ENCODE results near the gene PRR29.
"Not testable (repeated sequence)": the region's sequence is repeated elsewhere in the genome, so short reads cannot be mapped to it uniquely, and the experiment has no call there.

Gene PRR29

DNA sequence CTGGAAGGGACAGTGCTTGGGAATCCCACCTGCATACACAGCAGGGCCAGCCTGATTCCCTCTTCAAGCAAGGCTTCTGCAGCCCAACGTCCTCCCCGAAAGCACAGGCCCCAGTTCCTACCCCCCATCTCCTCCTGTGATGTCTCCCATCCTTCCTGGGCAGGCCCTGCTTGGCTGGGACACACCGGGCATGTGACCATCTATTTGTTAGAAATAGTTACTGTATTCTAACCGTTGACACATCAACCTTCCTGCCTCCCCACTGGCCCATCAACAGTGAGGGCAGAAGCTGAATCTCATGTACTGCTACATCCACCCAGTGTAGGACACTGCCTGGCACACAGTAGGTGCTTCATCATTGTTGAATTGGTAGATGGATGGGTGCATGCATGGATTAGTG, 10.7 kb downstream of the PRR29 start:
- Histone ChIP-seq H3K9ac (ENCODE audit: low read length) (peak overlapping the region; percentile 7), H3K4me3 (ENCODE audit: low read length) (no peak overlapping the region), H3K36me3 (ENCODE audit: control insufficient read depth, insufficient read depth, low read length) (no peaks in the 10 kb centered on the region), H3K4me1 (ENCODE audit: control insufficient read depth, insufficient read depth, low read length) (peaks cover 58% of the 10 kb centered on the region), H3K9me3 (ENCODE audit: control insufficient read depth, low read length) (no peaks in the 10 kb centered on the region), H3K27me3 (ENCODE audit: control insufficient read depth, insufficient read depth, low read length) (peaks cover 3% of the 10 kb centered on the region)

DNA sequence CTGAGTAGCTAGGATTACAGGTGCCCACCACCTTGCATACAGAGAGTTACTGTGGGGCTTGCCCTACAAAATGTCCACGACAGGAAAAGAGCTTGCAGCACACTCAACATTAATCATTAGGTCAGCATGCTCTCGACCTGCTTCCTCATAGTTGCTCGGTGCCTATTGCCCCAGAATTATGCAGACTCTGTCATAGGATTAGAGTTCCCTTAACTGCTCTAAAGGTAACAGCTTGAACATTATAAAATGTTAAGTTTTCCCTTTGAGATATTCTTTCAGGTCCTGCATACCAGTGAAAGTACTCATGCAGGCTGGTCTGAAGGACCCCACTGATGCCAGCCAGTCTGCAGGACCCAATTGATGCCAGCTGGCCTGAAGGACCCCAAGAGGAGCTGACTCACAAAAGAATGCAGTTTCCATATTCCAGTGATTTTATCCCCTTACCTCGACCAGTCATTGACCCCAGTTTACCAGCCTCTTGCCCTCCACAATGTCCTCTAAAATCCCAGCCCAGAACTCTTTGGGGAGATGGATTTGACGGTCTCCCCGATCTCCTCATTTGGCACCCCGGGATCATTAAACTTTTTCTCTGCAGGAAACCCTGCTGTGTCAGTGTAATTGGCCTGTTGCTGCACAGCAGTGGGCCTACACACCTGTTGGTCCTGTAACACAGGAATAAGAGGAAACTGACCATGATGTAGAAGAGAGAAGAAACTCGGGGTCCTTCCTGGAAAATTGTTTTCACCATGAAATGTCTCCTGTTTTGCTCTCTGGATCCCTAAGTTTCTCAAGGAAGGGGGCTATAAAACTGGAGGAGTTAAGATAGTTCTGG, 11.6 kb downstream of the PRR29 start:
- no peak overlapping the region for H3K9ac ChIP-seq (ENCODE audit: low read length)
- peaks cover 54% of the 10 kb centered on the region for H3K4me1 ChIP-seq (ENCODE audit: control insufficient read depth, insufficient read depth, low read length)
- no peak overlapping the region for H3K4me3 ChIP-seq (ENCODE audit: low read length)
- H3K27me3 ChIP-seq (ENCODE audit: control insufficient read depth, insufficient read depth, low read length): no peaks in the 10 kb centered on the region
- no peaks in the 10 kb centered on the region for H3K9me3 ChIP-seq (ENCODE audit: control insufficient read depth, low read length)
- H3K36me3 ChIP-seq (ENCODE audit: control insufficient read depth, insufficient read depth, low read length): no peaks in the 10 kb centered on the region

DNA sequence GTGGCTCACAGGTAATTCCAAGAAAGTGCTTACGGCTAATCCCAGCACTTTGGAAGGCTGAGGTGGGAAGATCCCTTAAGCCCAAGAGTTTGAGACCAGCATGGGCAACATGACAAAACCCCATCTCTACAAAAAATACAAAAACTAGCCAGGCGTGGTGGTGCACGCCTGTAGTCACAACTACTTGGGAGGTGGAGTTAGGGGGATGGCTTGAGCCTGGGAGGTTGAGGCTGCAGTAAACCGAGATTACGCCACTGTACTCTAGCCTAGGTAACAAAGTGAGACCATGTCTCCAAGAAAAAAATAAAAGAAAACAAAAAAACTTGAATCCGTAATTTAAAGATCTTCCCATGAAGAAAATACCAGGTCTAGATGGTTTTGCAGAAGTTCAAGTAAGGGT, 17.3 kb downstream of the PRR29 start:
- Histone ChIP-seq H3K9me3 (ENCODE audit: control insufficient read depth, low read length) (no peaks in the 10 kb centered on the region), H3K4me1 (ENCODE audit: control insufficient read depth, insufficient read depth, low read length) (peaks cover 8% of the 10 kb centered on the region), H3K9ac (ENCODE audit: low read length) (no peak overlapping the region), H3K27me3 (ENCODE audit: control insufficient read depth, insufficient read depth, low read length) (no peaks in the 10 kb centered on the region), H3K36me3 (ENCODE audit: control insufficient read depth, insufficient read depth, low read length) (no peaks in the 10 kb centered on the region), H3K4me3 (ENCODE audit: low read length) (no peak overlapping the region)

DNA sequence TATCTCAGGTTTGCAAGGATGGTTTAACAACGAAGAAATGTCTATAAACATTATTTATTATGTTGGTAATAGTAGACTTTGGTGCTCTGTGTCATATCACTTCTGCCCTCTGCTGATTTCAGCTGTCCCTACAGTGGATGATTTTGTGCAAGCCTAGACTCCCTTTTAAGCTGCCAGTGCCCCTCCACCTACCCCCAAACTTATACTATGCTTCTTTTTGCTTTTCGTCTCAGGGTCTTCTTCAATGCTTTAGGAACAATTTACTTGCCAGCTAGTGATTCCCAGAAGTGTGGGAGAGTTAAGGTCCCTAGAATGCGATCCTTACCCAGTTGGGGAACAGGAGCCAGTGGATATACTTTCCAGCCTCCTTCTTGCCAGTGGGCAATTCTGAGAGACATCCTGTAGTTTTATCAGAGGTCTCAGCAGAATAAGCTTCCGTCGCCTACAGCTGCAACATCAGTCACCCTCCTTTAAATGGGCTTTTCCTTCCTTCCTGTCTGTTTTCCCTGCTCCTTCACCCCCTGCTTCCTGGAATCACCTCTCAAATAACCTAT, 18.2 kb downstream of the PRR29 start:
- no peak overlapping the region for H3K4me3 ChIP-seq (ENCODE audit: low read length)
- no peaks in the 10 kb centered on the region for H3K27me3 ChIP-seq (ENCODE audit: control insufficient read depth, insufficient read depth, low read length)
- no peaks in the 10 kb centered on the region for H3K36me3 ChIP-seq (ENCODE audit: control insufficient read depth, insufficient read depth, low read length)
- no peak overlapping the region for H3K9ac ChIP-seq (ENCODE audit: low read length)
- H3K4me1 ChIP-seq (ENCODE audit: control insufficient read depth, insufficient read depth, low read length): peaks cover 14% of the 10 kb centered on the region
- no peaks in the 10 kb centered on the region for H3K9me3 ChIP-seq (ENCODE audit: control insufficient read depth, low read length)

DNA sequence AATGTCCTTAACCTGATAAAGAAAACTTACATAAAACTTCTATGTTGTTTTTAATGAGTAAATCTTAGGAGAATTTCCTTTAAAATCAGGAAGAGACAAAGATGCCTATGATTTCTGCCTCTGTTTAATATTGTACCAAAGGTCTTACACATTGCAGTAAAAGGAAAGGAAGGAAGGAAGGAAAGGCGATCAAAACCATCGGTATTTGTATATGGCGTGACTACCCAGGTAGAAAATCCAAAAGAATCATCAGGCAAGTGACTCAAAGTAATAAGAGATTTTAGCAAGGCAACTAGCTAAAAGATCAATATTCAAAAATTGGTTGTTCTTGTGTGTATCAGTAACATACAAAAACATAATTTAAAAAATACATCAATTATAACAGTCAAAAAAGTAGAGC, 18.8 kb downstream of the PRR29 start:
- Histone ChIP-seq H3K36me3 (ENCODE audit: control insufficient read depth, insufficient read depth, low read length) (no peaks in the 10 kb centered on the region), H3K4me1 (ENCODE audit: control insufficient read depth, insufficient read depth, low read length) (peaks cover 14% of the 10 kb centered on the region), H3K9ac (ENCODE audit: low read length) (no peak overlapping the region), H3K9me3 (ENCODE audit: control insufficient read depth, low read length) (no peaks in the 10 kb centered on the region), H3K27me3 (ENCODE audit: control insufficient read depth, insufficient read depth, low read length) (no peaks in the 10 kb centered on the region), H3K4me3 (ENCODE audit: low read length) (no peak overlapping the region)

DNA sequence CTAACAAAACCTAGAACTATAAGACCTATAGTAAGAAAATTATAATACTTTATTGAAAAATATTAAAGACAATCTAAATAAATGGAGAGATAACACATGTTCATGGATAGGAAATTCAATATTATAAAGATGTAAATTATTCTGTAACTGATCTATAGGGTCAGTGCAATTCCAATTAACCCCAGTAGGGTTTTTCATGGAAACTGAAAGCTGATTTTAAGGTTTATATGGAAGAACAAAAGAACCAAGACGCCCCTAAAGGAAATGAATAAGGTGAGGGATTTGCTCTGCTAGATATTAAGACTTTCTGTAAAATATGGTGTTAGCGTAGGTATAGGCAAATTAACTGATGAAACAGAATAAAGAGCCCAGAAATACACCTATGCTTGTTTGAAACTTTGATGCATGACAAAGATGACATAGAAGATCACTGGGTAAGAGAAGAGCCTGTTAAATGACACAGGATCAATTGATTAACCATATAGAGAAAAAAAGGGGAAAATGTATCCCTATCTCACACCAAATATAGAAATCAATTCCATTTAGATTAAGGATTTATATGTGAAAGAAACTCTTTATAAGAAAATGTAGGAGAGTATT, 19.3 kb downstream of the PRR29 start:
- Histone ChIP-seq H3K9ac (ENCODE audit: low read length) (no peak overlapping the region), H3K9me3 (ENCODE audit: control insufficient read depth, low read length) (no peaks in the 10 kb centered on the region), H3K36me3 (ENCODE audit: control insufficient read depth, insufficient read depth, low read length) (no peaks in the 10 kb centered on the region), H3K4me1 (ENCODE audit: control insufficient read depth, insufficient read depth, low read length) (peaks cover 16% of the 10 kb centered on the region), H3K4me3 (ENCODE audit: low read length) (no peak overlapping the region), H3K27me3 (ENCODE audit: control insufficient read depth, insufficient read depth, low read length) (no peaks in the 10 kb centered on the region)

DNA sequence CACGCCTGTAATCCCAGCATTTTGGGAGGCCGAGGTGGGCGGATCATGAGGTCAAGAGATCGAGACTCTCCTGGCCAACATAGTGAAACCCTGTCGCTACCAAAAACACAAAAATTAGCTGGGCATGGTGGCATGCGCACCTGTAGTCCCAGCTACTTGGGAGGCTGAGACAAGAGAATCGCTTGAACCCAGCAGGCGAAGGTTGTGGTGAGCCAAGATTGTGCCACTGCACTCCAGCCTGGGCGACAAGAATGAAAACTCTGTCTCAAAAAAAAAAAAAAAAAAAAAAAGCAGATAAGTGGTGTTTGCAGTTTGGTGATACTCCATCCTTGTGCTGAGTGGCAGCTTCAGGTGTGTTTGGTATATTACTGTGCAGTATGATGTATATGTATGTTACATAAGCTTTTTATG, 21.4 kb downstream of the PRR29 start:
- H3K4me1 ChIP-seq (ENCODE audit: control insufficient read depth, insufficient read depth, low read length): peaks cover 36% of the 10 kb centered on the region
- H3K9me3 ChIP-seq (ENCODE audit: control insufficient read depth, low read length); H3K36me3 ChIP-seq (ENCODE audit: control insufficient read depth, insufficient read depth, low read length); H3K4me3 ChIP-seq (ENCODE audit: low read length); H3K27me3 ChIP-seq (ENCODE audit: control insufficient read depth, insufficient read depth, low read length): not testable (repeated sequence)
- H3K9ac ChIP-seq (ENCODE audit: low read length): peak overlapping the region; percentile 68

DNA sequence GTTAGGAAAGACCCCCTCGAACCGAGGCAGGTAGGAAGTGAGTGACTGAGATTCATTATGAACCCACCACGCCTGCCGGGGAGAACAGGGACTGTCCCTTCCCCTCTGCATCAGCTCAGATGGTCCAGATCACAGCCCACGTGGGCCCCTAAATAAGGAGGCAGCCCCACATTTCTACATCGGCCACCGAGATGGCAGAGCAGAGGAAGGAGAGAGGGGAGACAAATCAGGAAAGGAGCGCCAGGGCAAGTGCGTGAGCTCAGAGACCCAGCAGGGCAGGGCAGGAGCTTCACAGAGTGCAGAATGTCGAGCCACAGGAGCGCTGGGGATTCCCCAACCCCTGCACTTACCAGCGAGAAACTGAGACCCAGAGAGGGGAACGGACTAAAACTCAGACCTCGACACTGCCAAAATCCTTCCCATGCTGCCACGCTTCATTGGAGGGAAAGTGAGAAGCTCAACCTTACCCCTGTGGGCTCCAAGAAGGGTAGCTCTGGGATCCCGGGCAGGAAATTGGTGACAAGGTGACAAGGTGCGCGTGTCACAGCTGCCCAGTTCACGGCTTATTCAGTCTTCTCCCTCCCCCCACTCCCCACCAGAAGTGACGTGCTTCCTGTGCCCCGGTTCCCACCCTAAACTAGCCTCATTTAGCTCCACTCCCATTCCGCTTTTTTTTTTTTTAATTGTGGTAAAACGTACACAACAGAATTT, 22.1 kb downstream of the PRR29 start, which contains the start of gene ICAM2:
Gene ICAM2, minus strand, starts transcription at position 578 of the 711 bp plus-strand sequence. CDS start 13,942 bp downstream, outside the sequence.
- Histone ChIP-seq H3K27me3 (ENCODE audit: control insufficient read depth, insufficient read depth, low read length) (no peaks in the 10 kb centered on the region), H3K36me3 (ENCODE audit: control insufficient read depth, insufficient read depth, low read length) (no peaks in the 10 kb centered on the region), H3K4me1 (ENCODE audit: control insufficient read depth, insufficient read depth, low read length) (peaks cover 42% of the 10 kb centered on the region), H3K4me3 (ENCODE audit: low read length) (peak within 1 kb of the TSS; percentile 23), H3K9me3 (ENCODE audit: control insufficient read depth, low read length) (no peaks in the 10 kb centered on the region), H3K9ac (ENCODE audit: low read length) (peak within 1 kb of the TSS; percentile 68)

DNA sequence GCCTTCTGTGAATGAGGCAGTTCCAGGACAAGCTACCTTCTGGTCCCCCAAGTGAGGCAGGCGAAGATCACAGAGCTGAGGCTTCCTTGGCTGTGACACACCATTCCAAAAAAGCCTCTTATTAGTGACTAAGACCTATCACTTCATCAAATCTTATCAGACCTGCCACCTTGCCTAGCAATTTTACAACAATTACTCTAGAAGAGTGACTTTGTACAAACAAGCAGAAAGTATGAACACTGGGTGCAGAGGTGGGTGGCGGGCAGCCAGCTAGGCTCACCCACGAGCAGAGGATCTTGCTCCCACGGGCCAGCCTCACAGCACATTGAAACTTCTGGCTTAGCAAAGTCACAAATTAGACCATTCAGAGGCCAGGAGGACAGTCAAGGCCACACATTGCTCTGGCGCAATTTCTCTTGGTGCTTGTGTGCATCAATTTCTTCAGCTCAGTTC, 24.5 kb downstream of the PRR29 start:
- Histone ChIP-seq H3K36me3 (ENCODE audit: control insufficient read depth, insufficient read depth, low read length) (no peaks in the 10 kb centered on the region), H3K4me3 (ENCODE audit: low read length) (no peak overlapping the region), H3K4me1 (ENCODE audit: control insufficient read depth, insufficient read depth, low read length) (peaks cover 48% of the 10 kb centered on the region), H3K9me3 (ENCODE audit: control insufficient read depth, low read length) (no peaks in the 10 kb centered on the region), H3K27me3 (ENCODE audit: control insufficient read depth, insufficient read depth, low read length) (no peaks in the 10 kb centered on the region), H3K9ac (ENCODE audit: low read length) (peak overlapping the region; percentile 24)

DNA sequence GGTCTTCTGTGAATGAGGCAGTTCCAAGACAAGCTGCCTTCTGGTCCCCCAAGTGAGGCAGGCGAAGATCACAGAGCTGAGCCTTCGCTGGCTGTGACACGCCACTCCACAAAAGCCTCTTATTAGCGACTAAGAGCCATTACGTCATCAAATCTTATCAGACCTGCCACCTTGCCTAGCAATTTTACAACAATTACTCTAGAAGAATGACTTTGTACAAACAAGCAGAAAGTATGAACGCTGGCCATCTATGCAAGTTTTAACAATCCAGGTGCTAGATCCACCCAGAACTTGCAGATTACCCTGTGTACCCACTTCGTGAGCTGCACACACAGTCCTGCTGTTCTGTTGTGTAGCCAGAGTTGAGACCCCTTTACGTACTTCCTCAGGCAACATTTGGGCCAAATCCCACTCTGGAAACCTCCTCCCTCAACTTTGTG, 26.1 kb downstream of the PRR29 start:
- Histone ChIP-seq H3K4me3 (ENCODE audit: low read length) (no peak overlapping the region), H3K9ac (ENCODE audit: low read length) (peak overlapping the region; percentile 30), H3K27me3 (ENCODE audit: control insufficient read depth, insufficient read depth, low read length) (no peaks in the 10 kb centered on the region), H3K36me3 (ENCODE audit: control insufficient read depth, insufficient read depth, low read length) (no peaks in the 10 kb centered on the region), H3K4me1 (ENCODE audit: control insufficient read depth, insufficient read depth, low read length) (peaks cover 48% of the 10 kb centered on the region), H3K9me3 (ENCODE audit: control insufficient read depth, low read length) (no peaks in the 10 kb centered on the region)

DNA sequence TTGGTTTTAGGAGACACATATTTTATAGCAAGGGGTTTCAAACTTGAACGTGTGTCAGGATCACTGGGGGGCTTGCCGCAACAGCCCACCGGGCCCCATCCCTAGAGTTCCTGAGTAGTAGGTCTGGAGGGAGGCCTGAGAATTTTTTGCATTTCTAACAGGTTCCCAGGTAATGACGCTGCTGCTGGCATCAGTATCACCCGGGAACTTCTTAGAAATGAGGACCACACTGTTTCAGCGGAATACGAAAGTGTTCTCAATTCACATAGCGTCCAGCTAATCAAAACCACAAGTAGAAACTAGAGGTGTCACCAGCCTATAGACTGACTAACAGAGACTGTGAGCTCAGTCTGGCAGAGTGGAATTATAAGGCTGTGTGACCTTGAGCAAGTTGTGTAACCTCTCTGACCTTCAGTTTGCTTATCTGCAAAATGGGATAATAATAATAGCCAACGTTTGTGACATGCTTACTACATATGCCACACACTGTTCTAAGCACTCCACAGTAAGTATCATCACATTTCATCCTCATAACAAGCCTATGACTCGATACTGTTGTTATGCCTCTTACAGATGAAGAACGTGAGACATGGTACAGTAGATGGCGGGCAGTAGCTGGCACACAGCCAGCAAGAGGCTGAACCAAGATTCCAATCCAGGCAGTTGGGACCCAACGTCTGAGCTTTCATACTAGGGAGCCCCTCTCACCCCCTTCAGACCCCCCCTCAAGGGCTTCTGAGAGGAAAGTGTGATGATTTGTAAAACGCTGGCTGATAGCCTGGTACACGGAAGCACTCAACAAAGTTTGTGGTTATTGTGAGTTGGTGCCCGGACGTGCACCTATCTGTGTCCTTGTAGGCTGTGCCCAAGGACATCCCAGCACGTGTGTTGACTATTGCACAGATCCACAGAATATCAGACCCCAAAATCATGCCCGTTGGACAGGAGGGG, 26.9 kb downstream of the PRR29 start:
- H3K4me1 ChIP-seq (ENCODE audit: control insufficient read depth, insufficient read depth, low read length): peaks cover 44% of the 10 kb centered on the region
- H3K9ac ChIP-seq (ENCODE audit: low read length): peak overlapping the region; percentile 30
- H3K4me3 ChIP-seq (ENCODE audit: low read length): no peak overlapping the region
- H3K27me3 ChIP-seq (ENCODE audit: control insufficient read depth, insufficient read depth, low read length): no peaks in the 10 kb centered on the region
- H3K9me3 ChIP-seq (ENCODE audit: control insufficient read depth, low read length): no peaks in the 10 kb centered on the region
- H3K36me3 ChIP-seq (ENCODE audit: control insufficient read depth, insufficient read depth, low read length): no peaks in the 10 kb centered on the region
